Stimulated activated CD8-positive, alpha-beta memory T cell treated with anti-CD3 and anti-CD28 coated beads, Interleukin-15, amount 100 ng/mL, for 24 hours (primary cell): ENCODE measurements around the gene PTPRH.

Source experiments
- DNase-seq: peaks from one replicate; pipeline ENCODE4 v3.0.0-alpha.2; 2020; ENCODE audit warnings: low read depth

PTPRH gene

GRCh38 chr19:55208880-55209692 is at the start of gene PTPRH:
PTPRH (minus strand) TSS chr19:55209501; CDS start chr19:55209433, 68 bp downstream.
- DNase-seq: no peak

GRCh38 chr19:55258476-55258827 is 49.2 kb upstream of the PTPRH start:
- DNase-seq: peak; percentile 33

DNA sequence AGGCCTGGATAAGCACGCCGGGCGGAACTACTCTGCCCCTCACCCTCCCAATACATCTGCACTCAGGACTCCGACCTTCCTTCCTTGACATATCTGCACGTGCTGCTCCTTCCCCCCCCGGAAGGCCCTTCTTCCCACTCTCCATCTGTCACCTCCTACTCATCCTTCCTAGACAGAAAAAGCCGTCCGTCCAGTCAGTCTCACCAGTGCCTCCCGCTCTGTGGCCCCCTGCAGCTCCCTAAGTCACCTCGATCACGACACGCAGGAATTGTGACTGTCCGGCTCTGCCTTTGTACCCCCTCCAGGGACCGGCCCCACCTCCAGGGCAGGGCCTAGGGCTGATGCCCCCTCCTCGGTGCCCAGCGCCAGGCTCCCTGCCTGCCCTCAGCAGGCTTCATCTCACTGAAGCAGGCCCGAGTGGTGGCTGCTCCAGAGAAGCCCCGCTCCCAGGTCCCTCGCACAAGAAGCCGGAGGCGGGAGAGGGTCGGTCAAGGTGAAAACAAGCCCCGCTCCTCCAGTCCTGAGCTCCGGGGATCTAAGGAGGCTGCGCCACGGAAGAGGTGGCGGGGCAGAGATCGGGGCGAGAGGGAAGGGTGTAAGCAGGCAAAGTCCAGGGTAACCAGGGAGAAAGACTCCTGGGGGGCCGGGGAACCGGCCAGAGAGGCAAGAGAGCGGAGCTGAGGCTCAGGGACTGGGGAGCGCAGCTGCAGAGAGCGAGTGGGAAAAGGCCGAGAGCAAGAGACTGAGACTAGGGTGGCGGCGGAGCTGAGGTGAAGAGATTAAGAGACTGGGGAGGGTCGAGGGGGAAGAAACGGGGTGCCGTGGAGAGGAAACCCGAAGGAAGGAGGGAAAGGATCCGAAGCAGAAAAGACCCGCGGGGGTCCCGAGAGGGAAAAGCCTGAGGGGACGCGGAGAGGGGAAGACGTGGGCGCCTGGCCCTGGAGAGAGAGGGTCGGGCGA is 48.4 kb upstream of the PTPRH start:
- DNase-seq: no peak

DNA sequence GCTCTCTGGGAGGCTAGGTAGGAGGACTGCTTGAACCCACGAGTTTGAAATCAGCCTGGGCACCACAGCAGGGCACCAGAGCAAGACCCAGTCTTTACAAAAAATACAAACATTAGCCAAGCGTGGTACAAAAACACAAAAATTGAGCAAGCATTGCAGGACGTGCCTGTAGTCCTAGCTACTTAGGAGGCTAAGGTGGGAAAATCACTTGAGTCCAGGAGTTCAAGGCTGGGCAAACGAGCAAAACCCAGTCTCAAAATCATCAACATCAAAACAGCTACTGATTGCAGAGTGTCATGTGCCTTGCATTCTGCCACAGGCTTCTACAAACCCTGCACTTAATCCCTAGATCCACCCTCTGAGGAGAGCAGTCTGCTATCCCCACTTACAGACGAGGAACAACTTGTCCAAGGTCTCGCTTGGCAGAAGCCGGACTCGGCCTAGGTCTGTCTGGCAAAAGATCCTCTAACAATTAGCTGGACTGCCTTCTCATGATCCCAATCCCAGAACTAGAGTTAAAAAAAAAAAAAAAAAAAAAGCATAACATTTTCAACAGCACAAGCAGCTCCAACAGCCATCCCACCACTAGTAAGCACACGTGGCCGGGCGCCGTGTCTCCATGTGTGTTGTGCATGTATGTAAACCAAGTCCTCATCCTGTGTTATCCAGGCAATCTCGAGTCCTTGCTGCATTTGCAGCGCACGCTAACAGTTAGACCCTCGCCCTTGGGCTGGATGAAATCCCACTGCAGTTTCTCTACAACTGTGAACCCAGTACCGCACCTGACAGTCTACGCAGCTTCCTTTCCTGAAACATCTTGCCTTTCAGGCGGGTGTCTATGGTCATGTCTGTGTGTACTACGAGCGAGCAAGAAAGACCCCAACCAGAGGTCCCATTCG is 47.5 kb upstream of the PTPRH start:
- no peak for DNase-seq

- no peak for DNase-seq
These were observed 46.5 kb upstream of the PTPRH start for GRCh38 chr19:55255618-55256423.

GRCh38 chr19:55254625-55254977 is 45.3 kb upstream of the PTPRH start:
- DNase-seq: no peak

- no peak for DNase-seq
These were observed 44.7 kb upstream of the PTPRH start for GRCh38 chr19:55253842-55254624.

GRCh38 chr19:55252760-55253663 is 43.7 kb upstream of the PTPRH start:
- no peak for DNase-seq

DNA sequence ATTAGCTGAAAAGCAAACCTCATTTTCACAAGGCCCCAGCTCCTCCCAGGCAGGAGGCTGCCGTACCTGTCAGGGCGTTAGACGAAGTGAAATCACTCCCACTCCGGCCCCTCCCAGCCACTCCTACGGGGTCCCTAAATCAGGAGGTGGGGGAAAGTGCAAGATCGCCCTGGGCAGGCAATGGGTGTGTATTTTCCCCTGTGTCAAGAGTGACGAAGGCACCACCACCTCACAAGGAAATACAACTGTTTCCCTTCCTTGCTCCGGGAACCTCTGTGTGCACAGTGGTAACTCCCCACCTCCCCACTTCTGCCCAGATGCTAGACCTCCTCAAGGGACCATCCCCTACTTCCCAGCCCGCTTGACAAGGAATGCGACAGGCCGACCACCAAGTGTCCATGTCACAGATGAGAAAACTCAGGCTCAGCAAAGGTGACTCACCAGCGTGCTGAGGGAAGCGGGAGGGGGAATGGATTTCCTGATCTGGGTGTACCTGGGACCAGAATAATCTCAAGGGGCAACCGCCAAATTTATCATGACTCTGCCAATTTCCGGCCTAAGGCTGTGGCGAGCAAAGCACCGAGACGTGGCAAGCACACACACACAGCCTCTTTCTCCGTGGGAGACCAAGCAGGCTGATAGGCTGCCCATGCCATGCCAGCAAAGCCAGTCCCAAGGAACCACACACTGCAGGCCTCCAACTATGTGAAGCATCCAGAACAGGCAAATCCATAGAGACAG is 42.2 kb upstream of the PTPRH start:
- DNase-seq: no peak

DNA sequence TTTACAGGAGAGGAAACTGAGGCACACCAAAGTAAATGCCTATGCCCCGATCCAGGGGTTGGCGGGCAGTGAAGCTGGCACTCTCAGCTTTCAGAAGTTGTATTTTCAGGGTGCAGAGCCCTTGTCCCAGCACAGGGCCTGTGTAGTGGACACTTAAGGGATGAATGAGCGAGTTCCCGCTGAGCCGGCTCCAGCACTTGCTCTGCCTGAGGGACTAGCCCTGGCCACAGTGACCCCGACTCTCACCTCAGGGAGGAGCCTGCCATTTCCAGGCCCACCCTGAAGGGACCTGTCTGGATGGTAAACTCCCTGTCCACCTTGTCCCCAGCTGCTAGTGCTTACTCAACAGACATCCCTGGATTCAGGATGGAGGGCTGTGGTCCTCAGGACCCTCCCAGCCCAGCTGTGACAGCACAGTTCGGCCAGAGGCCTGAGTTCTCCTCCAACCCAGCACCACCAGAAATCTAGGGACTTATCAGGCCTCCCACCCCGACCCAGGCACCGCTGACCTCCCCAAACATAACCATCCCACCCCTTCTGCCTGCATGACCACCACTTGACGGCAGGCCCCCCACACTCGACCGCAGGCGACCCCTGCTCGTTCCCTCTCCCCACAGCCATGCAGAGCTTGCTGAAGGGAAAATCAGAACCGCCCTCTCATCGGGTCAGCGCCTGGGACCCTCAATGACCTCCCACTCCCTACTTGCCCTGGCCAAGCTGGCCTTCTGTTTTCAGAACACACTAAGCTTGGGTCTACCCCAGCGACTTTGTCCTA is 41.1 kb upstream of the PTPRH start:
- no peak for DNase-seq

GRCh38 chr19:55249841-55250240 is 40.5 kb upstream of the PTPRH start:
- no peak for DNase-seq

- no peak for DNase-seq
These were observed 39.4 kb upstream of the PTPRH start for GRCh38 chr19:55248704-55249103.

DNA sequence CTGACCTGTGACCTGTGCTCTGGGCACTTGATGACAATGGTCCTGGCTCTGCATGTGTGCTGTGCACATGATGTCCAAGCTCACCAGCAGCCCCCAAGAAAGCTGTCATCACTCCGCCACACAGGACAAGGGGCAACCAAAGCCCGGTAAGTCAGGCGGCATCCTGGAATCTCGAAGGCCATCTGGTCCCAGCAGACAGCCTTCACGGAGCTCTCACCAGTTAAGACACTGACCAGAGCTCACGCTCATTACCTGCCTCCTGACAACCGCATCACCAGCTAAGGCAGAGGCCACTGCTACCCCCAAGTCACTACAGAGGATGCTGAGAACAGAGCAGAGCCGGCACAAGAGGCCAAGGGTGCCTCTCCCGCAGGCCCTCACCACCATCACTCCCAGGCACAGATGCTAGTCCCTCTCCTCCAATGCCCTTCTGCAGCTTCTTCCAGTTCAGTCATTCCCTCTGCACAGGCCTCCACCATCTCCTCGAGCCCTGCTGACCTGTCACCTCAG is 38.9 kb upstream of the PTPRH start:
- no peak for DNase-seq

DNA sequence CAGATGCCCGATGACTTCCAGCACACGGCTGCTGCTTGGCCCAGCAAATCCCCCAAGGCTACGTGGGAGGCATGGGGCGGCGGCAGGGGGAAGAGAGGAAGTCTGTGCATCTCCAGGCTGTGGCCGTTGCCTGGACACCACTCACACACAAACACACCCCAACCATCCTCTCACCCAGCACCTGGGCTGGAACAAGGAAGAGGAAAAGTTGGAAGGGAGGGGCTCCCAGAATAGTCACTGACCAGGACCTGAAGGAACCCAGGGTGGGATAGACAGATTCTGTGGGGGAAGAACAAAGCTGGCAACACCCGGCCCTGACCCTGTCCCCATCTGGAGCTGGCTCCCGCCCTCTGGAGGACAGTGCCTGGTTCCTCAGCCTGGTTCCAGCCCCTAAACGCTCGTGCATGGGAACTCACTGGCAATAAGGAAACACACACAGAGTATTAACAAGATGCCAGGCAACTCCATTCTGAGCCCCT is 38.4 kb upstream of the PTPRH start:
- no peak for DNase-seq

DNA sequence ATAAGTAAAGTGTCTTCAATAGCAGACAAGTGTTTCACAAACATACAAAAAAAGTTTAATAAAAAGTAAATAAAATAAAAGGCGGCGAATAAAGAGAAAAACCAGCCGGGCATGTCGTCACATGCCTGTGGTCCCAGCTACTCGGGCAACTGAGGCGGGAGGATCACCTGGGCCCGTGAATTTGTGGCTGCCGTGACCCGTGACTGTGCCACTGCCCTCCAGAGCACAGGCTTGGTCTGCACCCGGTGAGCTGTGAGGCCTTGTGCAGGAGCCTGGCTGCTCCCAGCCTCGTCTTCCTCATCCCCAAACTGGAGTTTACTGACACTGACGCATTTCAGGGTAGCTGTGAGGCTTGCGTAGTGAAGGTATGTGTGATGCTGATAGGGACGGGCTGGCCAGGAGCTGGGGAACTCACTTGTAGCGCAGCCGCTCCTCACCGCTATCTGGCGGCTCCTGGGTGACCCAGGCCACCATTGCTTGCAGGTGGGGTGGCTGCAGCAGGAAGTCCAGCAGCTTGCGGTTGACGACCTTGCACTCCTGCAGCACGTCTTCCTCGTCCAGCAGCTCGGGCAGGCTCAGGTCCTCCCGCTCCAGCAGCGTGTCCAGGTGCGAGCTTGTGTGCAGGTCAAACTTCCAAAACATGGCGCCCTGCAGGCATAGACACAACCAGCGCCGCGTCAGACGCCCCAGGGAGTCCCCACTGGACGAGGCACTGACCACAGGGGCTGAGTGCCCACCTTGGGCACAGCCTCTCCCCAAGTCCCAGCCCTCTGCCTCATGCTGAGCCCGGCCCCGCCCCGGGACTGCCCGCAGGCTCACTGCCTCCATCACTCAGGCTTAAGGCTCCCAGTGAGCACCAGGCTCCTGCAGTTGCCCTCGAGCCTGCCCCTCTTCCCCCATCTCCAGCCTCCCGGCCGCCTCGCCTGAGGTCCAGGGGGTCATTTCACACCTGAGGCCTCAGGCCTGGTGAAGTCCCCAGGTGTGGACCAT is 37.5 kb upstream of the PTPRH start:
- DNase-seq: no peak

- no peak for DNase-seq
These were observed 36.1 kb upstream of the PTPRH start for GRCh38 chr19:55245236-55245904.
